Lung (tissue), 12 donors: ENCODE measurements around the gene CCNE1. TPM values are rescaled to one million over a fixed set of nuclear protein-coding genes. Genes with fewer than 3 reads are reported as not detected.
"Not testable (repeated sequence)": the region's sequence is repeated elsewhere in the genome, so short reads cannot be mapped to it uniquely, and the experiment has no call there.

ENCODE experiments used
- ATAC-seq: fragments of 200-7000 bp; cut with Tn5 transposase; one replicate; pipeline ENCODE4 v1.9.1; 2020; ENCODE audit warnings: moderate number of reproducible peaks; ENCODE audit not compliant: insufficient read depth, low FRiP score
- DNase-seq, 3 donors: peaks; one replicate each; pipeline ENCODE4 v3.0.0-alpha.2; 2013 to 2017
- H3K27ac ChIP-seq, 2 donors: one replicate each; pipeline ENCODE4 v1.5.1; 2013; ENCODE audit warnings: mild to moderate bottlenecking in 2 of 2, moderate library complexity in 2 of 2, control low read depth in 1 of 2, inconsistent platforms in 1 of 2, low read depth in 1 of 2, low read length in 1 of 2
- H3K27me3 ChIP-seq, 3 donors: one replicate each; pipeline ENCODE4 v1.5.1; 2013; ENCODE audit warnings: low read length in 2 of 3; ENCODE audit not compliant: control insufficient read depth in 3 of 3, insufficient read depth in 3 of 3
- H3K36me3 ChIP-seq, 4 donors: one replicate each; pipeline ENCODE4 v1.5.1; 2013; ENCODE audit warnings: low read length in 4 of 4, mild to moderate bottlenecking in 1 of 4, moderate library complexity in 1 of 4; ENCODE audit not compliant: control insufficient read depth in 4 of 4, insufficient read depth in 4 of 4
- H3K4me1 ChIP-seq, 5 donors: one replicate each; pipeline ENCODE4 v1.5.1; 2013; ENCODE audit warnings: low read length in 5 of 5, mild to moderate bottlenecking in 2 of 5, moderate library complexity in 1 of 5; ENCODE audit not compliant: control insufficient read depth in 5 of 5, insufficient read depth in 5 of 5
- H3K4me3 ChIP-seq: one replicate; pipeline ENCODE4 v1.5.1; 2013; ENCODE audit warnings: mild to moderate bottlenecking, control low read depth, moderate library complexity
- H3K9ac ChIP-seq, 2 donors: one replicate each; pipeline ENCODE4 v1.5.1; 2013; ENCODE audit warnings: low read length in 2 of 2, control low read depth in 1 of 2; ENCODE audit not compliant: insufficient read depth in 1 of 2
- H3K9me3 ChIP-seq, 4 donors: one replicate each; pipeline ENCODE4 v1.5.1; 2013; ENCODE audit warnings: low read length in 3 of 4, mild to moderate bottlenecking in 1 of 4, moderate library complexity in 1 of 4; ENCODE audit not compliant: control insufficient read depth in 4 of 4, insufficient read depth in 3 of 4
- WGBS, 2 donors: extraction: QIAGEN DNeasy Blood & Tissue Kit; methylation state at CpG; one replicate each; pipeline ENCODE4 v1.1.7; 2013; 5-methylcytosine and 5-hydroxymethylcytosine counted together
- polyA plus RNA-seq, 2 donors: library from polyadenylated mRNA; stranded (reverse); fragments of 200-250 nt; gene quantifications; one replicate each; pipeline ENCODE4 v1.2.1, GENCODE V29; 2013
- total RNA-seq, 2 donors: library from RNA; depleted of rRNA in 1 of 2; stranded (reverse); fragments of >200 nt in 1 of 2; gene quantifications; one replicate each; pipeline ENCODE4 v1.2.1, GENCODE V29; 2014 to 2021
- TF ChIP-seq, protein P1 (sequence below): IDR thresholded peaks from 2 replicates; pipeline ENCODE4 v1.5.1; 2012; ENCODE audit warnings: mild to moderate bottlenecking; ENCODE audit errors: control extremely low read depth, extremely low read depth
- donor health status: control.
- donor health status: control.
- donor health status: Bipolar disorder and iron deficiency.
- donor health status: healthy.
- donor health status: DM: yes; HTN: yes; CAD: no.

The CCNE1 gene
- total and polyA plus RNA-seq, 4 donors = 0.97 to 1.9 (median 1.4) TPM

GRCh38 chr19:29785955-29786589 is 25.7 kb upstream of the CCNE1 start:
- no peaks in the 10 kb centered on the region for H3K27me3 ChIP-seq
- no peak for DNase-seq
- no peak overlapping the region for H3K27ac ChIP-seq
- H3K4me1 ChIP-seq = peaks cover 0 to 7% (median 0%) of the 10 kb centered on the region in 5 donors
- H3K9me3 ChIP-seq = peaks cover 0 to 1% (median 0%) of the 10 kb centered on the region in 4 donors
- no peak overlapping the region for H3K4me3 ChIP-seq
- whole genome bisulfite sequencing, 2 donors = 73 to 78% methylated on average over 5 of the region's 5 CpGs
- ATAC-seq = no peak
- TF ChIP-seq, protein P1, sequence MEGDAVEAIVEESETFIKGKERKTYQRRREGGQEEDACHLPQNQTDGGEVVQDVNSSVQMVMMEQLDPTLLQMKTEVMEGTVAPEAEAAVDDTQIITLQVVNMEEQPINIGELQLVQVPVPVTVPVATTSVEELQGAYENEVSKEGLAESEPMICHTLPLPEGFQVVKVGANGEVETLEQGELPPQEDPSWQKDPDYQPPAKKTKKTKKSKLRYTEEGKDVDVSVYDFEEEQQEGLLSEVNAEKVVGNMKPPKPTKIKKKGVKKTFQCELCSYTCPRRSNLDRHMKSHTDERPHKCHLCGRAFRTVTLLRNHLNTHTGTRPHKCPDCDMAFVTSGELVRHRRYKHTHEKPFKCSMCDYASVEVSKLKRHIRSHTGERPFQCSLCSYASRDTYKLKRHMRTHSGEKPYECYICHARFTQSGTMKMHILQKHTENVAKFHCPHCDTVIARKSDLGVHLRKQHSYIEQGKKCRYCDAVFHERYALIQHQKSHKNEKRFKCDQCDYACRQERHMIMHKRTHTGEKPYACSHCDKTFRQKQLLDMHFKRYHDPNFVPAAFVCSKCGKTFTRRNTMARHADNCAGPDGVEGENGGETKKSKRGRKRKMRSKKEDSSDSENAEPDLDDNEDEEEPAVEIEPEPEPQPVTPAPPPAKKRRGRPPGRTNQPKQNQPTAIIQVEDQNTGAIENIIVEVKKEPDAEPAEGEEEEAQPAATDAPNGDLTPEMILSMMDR = no peak
- no peak overlapping the region for H3K9ac ChIP-seq
- no peaks in the 10 kb centered on the region for H3K36me3 ChIP-seq

DNA sequence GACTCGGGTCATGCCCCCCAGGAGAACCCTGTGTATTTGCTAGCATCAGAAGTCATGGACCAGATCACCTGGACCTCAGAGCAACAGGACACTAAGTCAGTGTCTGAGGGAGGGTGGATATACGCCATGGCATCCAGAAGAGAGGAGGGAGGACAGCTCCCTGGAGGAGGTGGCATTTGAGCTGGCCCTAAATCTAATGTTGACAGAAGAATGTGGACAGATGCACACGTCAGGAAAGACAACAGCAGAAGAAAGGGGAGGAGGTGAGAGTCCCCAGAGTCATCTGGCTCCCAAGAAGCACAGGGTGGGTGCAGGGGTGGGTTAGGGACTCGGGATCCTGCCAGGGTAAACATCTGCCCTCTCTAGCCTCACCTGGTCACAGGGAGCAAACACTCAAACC is 24.5 kb upstream of the CCNE1 start:
- no peaks in the 10 kb centered on the region for H3K36me3 ChIP-seq
- DNase-seq = no peak
- H3K9ac ChIP-seq = no peak overlapping the region
- 74 to 83% methylated on average over 4 of the region's 4 CpGs for WGBS, 2 donors
- peaks cover 0 to 1% (median 0%) of the 10 kb centered on the region in 4 donors for H3K9me3 ChIP-seq
- ATAC-seq = no peak
- no peaks in the 10 kb centered on the region for H3K27me3 ChIP-seq
- H3K27ac ChIP-seq = no peak overlapping the region
- TF ChIP-seq, protein P1 = no peak
- H3K4me3 ChIP-seq = no peak overlapping the region
- no peaks in the 10 kb centered on the region for H3K4me1 ChIP-seq

DNA sequence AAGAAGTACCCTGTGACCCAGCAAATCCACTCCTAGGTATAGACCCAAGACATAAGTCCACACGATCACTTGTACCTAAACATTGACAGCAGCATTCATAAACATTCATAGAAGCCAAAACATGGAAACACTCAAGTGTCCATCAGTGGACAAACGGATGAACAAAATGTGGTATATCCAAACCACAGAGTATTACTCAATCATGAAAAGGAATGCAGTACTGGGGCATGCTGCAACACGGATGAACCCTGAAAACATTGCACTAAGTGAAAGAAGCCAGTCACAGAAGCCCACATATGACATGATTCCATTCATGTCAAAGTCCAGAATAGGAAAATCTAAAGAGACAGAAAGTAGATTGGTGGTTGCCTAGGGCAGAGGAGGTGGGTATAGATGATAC is 22.8 kb upstream of the CCNE1 start:
- Histone ChIP-seq H3K36me3 (no peaks in the 10 kb centered on the region), H3K9me3 (no peaks in the 10 kb centered on the region), H3K27ac (no peak overlapping the region), H3K27me3 (no peaks in the 10 kb centered on the region), H3K4me1 (no peaks in the 10 kb centered on the region), H3K4me3 (no peak overlapping the region), H3K9ac (no peak overlapping the region)
- DNase-seq (no peak), ATAC-seq (no peak)
- TF ChIP-seq, protein P1 = no peak
- WGBS, 2 donors = 59 to 81% methylated on average over 3 of the region's 3 CpGs

DNA sequence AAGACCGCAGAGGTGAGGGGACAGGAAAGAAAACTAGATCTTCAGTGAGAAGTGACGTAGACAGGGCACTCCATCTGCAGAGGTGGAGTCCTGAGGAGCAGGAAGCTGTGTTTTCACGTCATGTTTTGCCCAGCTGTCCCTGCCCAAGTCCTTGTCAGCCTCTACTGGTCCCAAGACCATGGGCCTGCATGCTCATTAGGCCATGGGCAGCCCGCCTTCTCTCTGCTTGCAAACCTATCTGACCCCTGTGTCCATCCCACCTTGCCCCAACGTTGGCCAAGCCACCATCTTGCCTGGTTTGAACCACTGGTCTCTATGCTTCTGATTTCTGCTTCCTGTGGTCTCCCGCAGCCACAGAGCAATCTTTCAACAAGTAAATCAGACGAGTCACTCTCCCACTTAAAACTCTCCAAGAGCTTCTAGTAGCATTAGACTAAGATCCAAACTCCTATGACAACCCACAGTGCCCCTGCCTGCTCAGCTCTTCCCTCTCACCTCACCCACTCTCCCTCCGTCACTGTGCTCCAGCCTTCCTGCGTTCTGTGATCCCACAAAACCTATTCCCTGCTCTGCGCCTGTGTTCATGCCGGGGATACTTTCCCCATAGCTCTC is 18.6 kb upstream of the CCNE1 start:
- Histone ChIP-seq H3K9me3 (no peaks in the 10 kb centered on the region), H3K27ac (no peak overlapping the region), H3K36me3 (no peaks in the 10 kb centered on the region), H3K4me3 (no peak overlapping the region), H3K4me1 (peaks cover 0 to 4% (median 0%) of the 10 kb centered on the region in 5 donors), H3K27me3 (no peaks in the 10 kb centered on the region), H3K9ac (no peak overlapping the region)
- DNase-seq = no peak
- 85% methylated on average over 10 to 11 of the region's 11 CpGs for WGBS, 2 donors
- ATAC-seq = no peak
- TF ChIP-seq, protein P1 = no peak

GRCh38 chr19:29794490-29794889 is 17.3 kb upstream of the CCNE1 start:
- H3K27ac ChIP-seq, H3K9me3 ChIP-seq, H3K9ac ChIP-seq, H3K4me3 ChIP-seq, H3K4me1 ChIP-seq, H3K27me3 ChIP-seq, H3K36me3 ChIP-seq, DNase-seq, ATAC-seq: not testable (repeated sequence)
- 86 to 94% methylated on average over 7 of the region's 7 CpGs for WGBS, 2 donors
